SJSA1 (cell line): ENCODE results near the gene RABGAP1L. TPM values are rescaled to one million over a fixed set of nuclear protein-coding genes. Genes with fewer than 3 reads are reported as not detected.
"Not testable (repeated sequence)": the region's sequence is repeated elsewhere in the genome, so short reads cannot be mapped to it uniquely, and the experiment has no call there.

Experiments used
- DNase-seq, 2 experiments: peaks; one replicate each; pipeline ENCODE4 v3.0.0-alpha.2; 2015 to 2020; ENCODE audit warnings: low spot score in 2 of 2, low read depth in 1 of 2
- H3K27ac ChIP-seq: fragments of 250-450 bp; sonication (Bioruptor Pico); 2 replicates; pipeline ENCODE4 v1.5.1; 2020; ENCODE audit warnings: mild to moderate bottlenecking, moderate library complexity
- H3K27me3 ChIP-seq: fragments of 250-450 bp; sonication (Bioruptor Pico); replicated peaks from 2 replicates; pipeline ENCODE4 v1.5.1; 2020; ENCODE audit warnings: mild to moderate bottlenecking, moderate library complexity
- H3K36me3 ChIP-seq: fragments of 250-450 bp; sonication (Bioruptor Pico); 2 replicates; pipeline ENCODE4 v1.5.1; 2020; ENCODE audit warnings: mild to moderate bottlenecking
- H3K4me1 ChIP-seq: fragments of 250-450 bp; sonication (Bioruptor Pico); replicated peaks from 2 replicates; pipeline ENCODE4 v1.6.1; 2021; ENCODE audit warnings: mild to moderate bottlenecking
- H3K4me3 ChIP-seq: fragments of 250-450 bp; sonication (Bioruptor Pico); 2 replicates; pipeline ENCODE4 v1.5.1; 2020; ENCODE audit warnings: mild to moderate bottlenecking
- H3K9me3 ChIP-seq: fragments of 250-450 bp; sonication (Bioruptor Pico); replicated peaks from 2 replicates; pipeline ENCODE4 v1.5.1; 2020; ENCODE audit warnings: mild to moderate bottlenecking
- total RNA-seq: library from RNA; depleted of rRNA; stranded (reverse); fragments of >200 nt; shearing (Covaris generic); gene quantifications from 2 replicates; pipeline ENCODE4 v1.2.3, GENCODE V29; 2014

The RABGAP1L gene
- total RNA-seq, 1 experiment from 2014 or later = 24.6 TPM

- Histone ChIP-seq H3K4me3 (no peak overlapping the region), H3K27ac (no peak overlapping the region), H3K36me3 (no peaks in the 10 kb centered on the region), H3K4me1 (no peaks in the 10 kb centered on the region), H3K9me3 (no peaks in the 10 kb centered on the region), H3K27me3 (no peaks in the 10 kb centered on the region)
- no peak for DNase-seq
Measured at GRCh38 chr1:174676856-174677255, 517.5 kb downstream of the RABGAP1L start.

DNA sequence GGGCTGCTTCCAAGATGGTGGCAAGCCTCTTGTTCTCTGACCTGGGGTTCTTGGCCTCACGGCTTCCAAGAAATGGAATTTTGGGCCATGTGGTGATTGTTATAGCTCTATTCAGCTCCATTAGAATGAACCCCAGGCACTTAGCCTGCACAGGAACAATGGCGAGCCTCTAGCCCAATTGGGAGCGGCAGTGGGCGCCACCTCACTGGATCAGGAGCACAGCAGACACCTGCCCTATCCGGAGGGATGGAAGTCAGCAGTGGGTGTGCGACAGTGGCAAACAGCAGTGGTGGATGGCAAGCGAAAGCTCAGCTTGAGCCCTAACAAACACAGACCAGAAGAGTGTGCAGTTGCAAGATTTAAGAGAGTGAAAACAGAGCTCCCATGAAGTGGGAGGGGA, 519.3 kb downstream of the RABGAP1L start:
- DNase-seq = no peak
- H3K36me3 ChIP-seq = no peaks in the 10 kb centered on the region
- no peaks in the 10 kb centered on the region for H3K27me3 ChIP-seq
- no peaks in the 10 kb centered on the region for H3K9me3 ChIP-seq
- no peak overlapping the region for H3K27ac ChIP-seq
- no peak overlapping the region for H3K4me3 ChIP-seq
- H3K4me1 ChIP-seq = no peaks in the 10 kb centered on the region

DNA sequence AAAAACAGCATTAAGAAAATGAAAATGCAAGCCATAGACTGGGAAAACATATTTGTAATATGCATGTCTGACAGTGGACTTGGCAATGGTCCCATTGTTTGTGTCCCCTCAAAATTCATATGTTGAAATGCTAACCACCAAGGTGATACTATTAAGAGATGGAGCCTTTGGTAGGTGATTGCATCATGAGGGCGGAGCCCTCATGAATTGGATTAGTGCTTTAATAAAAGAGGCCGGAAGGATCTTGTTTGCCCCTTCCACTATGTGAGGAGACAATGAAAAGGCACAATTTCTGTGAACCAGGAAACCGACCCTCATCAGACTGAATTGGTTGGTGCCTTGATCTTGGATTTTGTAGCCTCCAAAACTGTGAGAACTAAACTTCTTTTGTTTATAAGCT, 520.8 kb downstream of the RABGAP1L start:
- DNase-seq = no peak
- H3K36me3 ChIP-seq = no peaks in the 10 kb centered on the region
- no peak overlapping the region for H3K27ac ChIP-seq
- H3K4me3 ChIP-seq = no peak overlapping the region
- no peaks in the 10 kb centered on the region for H3K27me3 ChIP-seq
- H3K4me1 ChIP-seq = no peaks in the 10 kb centered on the region
- H3K9me3 ChIP-seq = no peaks in the 10 kb centered on the region

DNA sequence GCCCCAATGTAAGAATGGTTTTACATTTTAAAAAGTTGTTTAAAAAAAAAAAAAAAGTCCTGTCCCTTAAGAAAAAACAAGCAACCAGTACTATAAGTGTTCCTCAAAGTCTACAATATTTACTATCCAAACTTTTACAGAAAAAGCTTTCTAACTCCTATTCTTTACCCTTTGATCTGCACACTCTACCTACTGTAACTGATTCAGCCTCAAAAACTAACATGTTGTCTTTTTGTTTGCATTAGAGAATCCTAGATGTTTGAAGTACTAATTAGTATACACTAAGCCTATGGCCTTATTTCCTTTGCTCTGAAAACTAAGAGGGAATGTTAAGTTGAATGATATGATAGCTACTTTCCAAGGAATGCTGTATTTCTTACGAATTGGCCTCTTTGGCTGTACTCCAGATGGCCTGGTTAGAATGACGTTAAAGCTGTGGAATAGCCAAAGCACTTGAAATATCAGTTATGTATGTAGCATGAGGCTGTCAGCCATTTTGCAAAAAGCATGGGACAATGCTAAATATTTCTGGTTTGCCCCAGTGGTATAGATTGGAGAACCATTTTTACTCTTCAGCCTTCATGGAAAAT, 523.2 kb downstream of the RABGAP1L start:
- Histone ChIP-seq H3K4me3 (no peak overlapping the region), H3K36me3 (no peaks in the 10 kb centered on the region), H3K27me3 (no peaks in the 10 kb centered on the region), H3K4me1 (no peaks in the 10 kb centered on the region), H3K27ac (no peak overlapping the region), H3K9me3 (no peaks in the 10 kb centered on the region)
- DNase-seq = no peak

- Histone ChIP-seq H3K4me3 (no peak overlapping the region), H3K36me3 (no peaks in the 10 kb centered on the region), H3K9me3 (no peaks in the 10 kb centered on the region), H3K4me1 (no peaks in the 10 kb centered on the region), H3K27ac (no peak overlapping the region), H3K27me3 (no peaks in the 10 kb centered on the region)
- no peak for DNase-seq
Measured at GRCh38 chr1:174686213-174686612, 526.9 kb downstream of the RABGAP1L start.

DNA sequence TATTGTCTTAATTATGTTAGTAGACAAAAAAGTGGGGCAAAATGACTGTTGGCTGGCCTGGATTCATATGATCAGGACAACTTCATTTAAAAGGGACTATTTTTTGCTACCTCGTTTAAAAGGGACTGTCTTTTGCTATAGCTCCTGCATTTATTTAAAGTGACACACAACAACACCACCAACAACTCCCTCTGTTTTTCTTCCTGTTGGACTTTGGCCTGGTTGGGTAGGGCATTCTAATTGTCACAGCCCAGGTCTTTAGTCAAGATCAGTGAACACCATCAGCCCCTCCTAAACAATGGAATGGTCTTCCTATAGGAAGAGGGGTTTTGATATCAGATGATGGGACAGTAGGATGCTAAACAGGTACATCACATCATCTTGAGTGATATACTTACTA, 530.2 kb downstream of the RABGAP1L start:
- H3K4me1 ChIP-seq = no peaks in the 10 kb centered on the region
- H3K9me3 ChIP-seq = no peaks in the 10 kb centered on the region
- H3K36me3 ChIP-seq = no peaks in the 10 kb centered on the region

DNA sequence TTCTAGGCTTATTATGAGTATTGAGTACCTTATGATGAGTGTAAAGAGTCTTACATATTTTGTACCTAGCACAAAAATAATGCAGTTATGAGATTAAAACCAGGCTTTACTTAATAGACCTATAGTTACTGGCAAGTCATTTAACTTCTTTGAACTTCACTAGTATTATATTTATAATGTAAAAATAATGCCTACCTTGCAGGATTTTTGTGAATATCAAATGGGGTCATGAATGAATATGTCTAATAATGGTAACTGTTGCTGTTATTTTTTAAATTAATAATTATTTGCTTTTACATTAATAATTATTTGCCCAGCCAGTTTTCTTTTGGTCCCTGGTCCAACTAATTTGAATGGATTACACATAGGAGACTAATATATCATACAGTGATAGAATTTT, 530.9 kb downstream of the RABGAP1L start:
- Histone ChIP-seq H3K27ac (no peak overlapping the region), H3K36me3 (no peaks in the 10 kb centered on the region), H3K27me3 (no peaks in the 10 kb centered on the region), H3K9me3 (no peaks in the 10 kb centered on the region), H3K4me3 (no peak overlapping the region), H3K4me1 (no peaks in the 10 kb centered on the region)
- DNase-seq = no peak

More for the DNA sequence above, 530.2 kb downstream of the RABGAP1L start:
- no peak for DNase-seq
- no peaks in the 10 kb centered on the region for H3K27me3 ChIP-seq
- no peak overlapping the region for H3K27ac ChIP-seq
- H3K4me3 ChIP-seq = no peak overlapping the region

DNA sequence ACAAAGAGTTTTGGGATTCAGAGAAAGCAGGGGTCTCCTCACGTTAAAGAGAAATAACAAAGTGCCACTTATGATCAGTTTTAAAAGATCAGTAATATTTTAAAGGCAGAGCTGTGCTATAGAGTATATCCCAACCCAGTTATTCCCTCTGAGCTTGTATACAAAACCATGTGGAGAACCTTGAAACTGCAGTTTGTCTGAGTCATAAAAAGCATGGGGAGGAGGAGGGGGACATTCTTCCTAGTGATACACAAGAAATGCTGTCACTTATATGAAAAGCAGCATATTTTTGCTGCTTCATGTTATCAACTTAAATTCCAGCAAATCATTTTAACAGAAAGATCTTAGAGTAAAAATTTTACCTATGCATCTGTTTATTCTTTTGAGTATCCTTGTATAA, 533.0 kb downstream of the RABGAP1L start:
- H3K27me3 ChIP-seq = no peaks in the 10 kb centered on the region
- no peak for DNase-seq

DNA sequence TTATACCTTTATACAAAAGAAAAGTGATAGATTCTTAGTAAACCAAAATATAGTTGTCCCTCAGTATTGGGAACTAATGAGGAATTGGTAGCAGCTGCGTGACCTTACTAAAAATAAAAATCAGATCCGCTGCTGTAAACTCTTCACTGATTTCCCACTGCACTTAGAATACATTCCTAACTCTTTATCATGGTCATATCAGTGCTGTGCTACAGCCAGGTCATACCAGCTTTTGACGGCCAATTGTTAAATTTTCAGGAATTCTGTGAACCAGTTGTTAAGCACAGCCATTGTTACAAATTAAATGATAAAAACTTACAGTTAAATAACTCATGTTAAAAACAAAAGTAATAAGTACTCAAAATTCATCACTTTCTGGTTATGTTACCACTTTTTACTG, 533.8 kb downstream of the RABGAP1L start:
- no peaks in the 10 kb centered on the region for H3K4me1 ChIP-seq
- DNase-seq = no peak
- H3K4me3 ChIP-seq = no peak overlapping the region
- H3K36me3 ChIP-seq = no peaks in the 10 kb centered on the region
- no peaks in the 10 kb centered on the region for H3K9me3 ChIP-seq
- H3K27me3 ChIP-seq = no peaks in the 10 kb centered on the region
- H3K27ac ChIP-seq = no peak overlapping the region

More for the DNA sequence above, 533.0 kb downstream of the RABGAP1L start:
- H3K4me1 ChIP-seq = no peaks in the 10 kb centered on the region
- no peak overlapping the region for H3K4me3 ChIP-seq
- no peaks in the 10 kb centered on the region for H3K9me3 ChIP-seq
- no peak overlapping the region for H3K27ac ChIP-seq
- H3K36me3 ChIP-seq = no peaks in the 10 kb centered on the region

GRCh38 chr1:174693539-174693938, 534.2 kb downstream of the RABGAP1L start:
- H3K4me3 ChIP-seq, H3K9me3 ChIP-seq, H3K36me3 ChIP-seq, H3K4me1 ChIP-seq, H3K27ac ChIP-seq, H3K27me3 ChIP-seq, DNase-seq: not testable (repeated sequence)

- Histone ChIP-seq H3K4me3 (no peak overlapping the region), H3K27ac (no peak overlapping the region), H3K36me3 (no peaks in the 10 kb centered on the region), H3K9me3 (no peaks in the 10 kb centered on the region), H3K27me3 (no peaks in the 10 kb centered on the region), H3K4me1 (no peaks in the 10 kb centered on the region)
- no peak for DNase-seq
Measured at GRCh38 chr1:174696026-174696821, 536.9 kb downstream of the RABGAP1L start.

- H3K27ac ChIP-seq = no peak overlapping the region
- H3K36me3 ChIP-seq = no peaks in the 10 kb centered on the region
- H3K4me3 ChIP-seq = no peak overlapping the region
- H3K27me3 ChIP-seq = no peaks in the 10 kb centered on the region
- no peak for DNase-seq
- no peaks in the 10 kb centered on the region for H3K9me3 ChIP-seq
- H3K4me1 ChIP-seq = no peaks in the 10 kb centered on the region
Measured at GRCh38 chr1:174700314-174700713, 541.0 kb downstream of the RABGAP1L start.

DNA sequence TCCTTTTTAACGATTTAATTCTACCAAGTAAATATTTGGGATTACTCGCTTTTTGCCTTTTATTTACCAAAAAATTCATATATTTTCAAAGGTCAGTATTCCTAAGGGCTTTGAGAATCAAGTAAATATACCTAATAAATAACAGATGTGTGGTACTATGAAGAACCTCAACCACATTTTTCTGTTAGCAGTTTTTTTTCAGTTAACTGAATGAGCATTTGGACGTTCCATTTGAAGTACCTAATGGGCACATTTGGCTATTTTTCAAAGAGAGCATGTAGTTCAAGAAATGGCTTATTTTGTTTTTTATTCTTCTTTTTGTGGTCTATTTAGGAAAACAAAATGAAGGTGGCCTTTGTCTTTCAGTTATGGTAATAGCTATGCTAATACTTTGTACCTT, 541.5 kb downstream of the RABGAP1L start:
- Histone ChIP-seq H3K27ac (no peak overlapping the region), H3K4me3 (no peak overlapping the region), H3K27me3 (no peaks in the 10 kb centered on the region), H3K4me1 (no peaks in the 10 kb centered on the region), H3K36me3 (no peaks in the 10 kb centered on the region), H3K9me3 (no peaks in the 10 kb centered on the region)
- no peak for DNase-seq

DNA sequence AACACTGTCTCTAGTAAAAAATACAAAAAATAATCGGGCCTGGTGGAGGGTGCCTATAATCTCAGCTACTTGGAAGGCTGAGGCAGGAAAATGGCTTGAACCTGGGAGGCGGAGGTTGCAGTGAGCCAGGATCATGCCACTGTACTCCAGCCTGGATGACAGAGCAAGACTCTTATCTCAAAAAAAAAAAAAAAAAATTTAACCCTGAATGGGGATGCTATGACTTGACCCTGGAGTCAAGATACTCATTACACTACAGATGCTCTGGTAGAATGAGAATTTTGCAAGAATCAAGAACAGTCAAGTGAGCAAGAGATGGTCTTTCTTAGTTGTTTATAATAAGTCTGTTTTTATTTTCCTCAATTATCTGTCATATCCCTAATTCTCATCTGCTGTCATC, 542.2 kb downstream of the RABGAP1L start:
- no peak for DNase-seq
- no peaks in the 10 kb centered on the region for H3K9me3 ChIP-seq
- no peaks in the 10 kb centered on the region for H3K36me3 ChIP-seq
- no peak overlapping the region for H3K27ac ChIP-seq
- no peaks in the 10 kb centered on the region for H3K27me3 ChIP-seq
- no peaks in the 10 kb centered on the region for H3K4me1 ChIP-seq
- no peak overlapping the region for H3K4me3 ChIP-seq
